Bronchial epithelial cell (primary cell): Measurements from ENCODE around the gene LZTR1. TPM values are rescaled to one million over a fixed set of nuclear protein-coding genes. Genes with fewer than 3 reads are reported as not detected.

ENCODE experiments used
- DNase-seq: peaks from one replicate; pipeline ENCODE4 v3.0.0-alpha.2; 2010; ENCODE audit warnings: low read depth
- FAIRE-seq: peaks from 2 replicates; lab custom pipeline; 2011; peaks lifted over from hg19 to GRCh38; lab: Jason Lieb, UNC
- H3K27me3 ChIP-seq: 2 replicates; pipeline ENCODE4 v1.5.1; 2011; ENCODE audit warnings: low read length; ENCODE audit not compliant: control insufficient read depth, insufficient read depth
- H3K36me3 ChIP-seq: 2 replicates; pipeline ENCODE4 v1.5.1; 2011; ENCODE audit warnings: low read length; ENCODE audit not compliant: control insufficient read depth, insufficient read depth
- H3K4me3 ChIP-seq: 2 replicates; pipeline ENCODE4 v1.5.1; 2011; ENCODE audit warnings: mild to moderate bottlenecking, low read depth, low read length, control low read depth
- total RNA-seq: library from RNA; depleted of rRNA; stranded (reverse); fragments of >200 nt; gene quantifications from 2 replicates; pipeline ENCODE4 v1.2.1, GENCODE V29; 2014
- TF ChIP-seq, protein P1 (sequence below): IDR thresholded peaks from 2 replicates; pipeline ENCODE4 v1.5.1; 2011; ENCODE audit warnings: mild to moderate bottlenecking, moderate library complexity, low read length, control low read depth, inconsistent platforms; ENCODE audit not compliant: insufficient read depth, severe bottlenecking

Gene LZTR1
- total RNA-seq, 1 donor from 2014 or later, result 14.7 TPM

DNA sequence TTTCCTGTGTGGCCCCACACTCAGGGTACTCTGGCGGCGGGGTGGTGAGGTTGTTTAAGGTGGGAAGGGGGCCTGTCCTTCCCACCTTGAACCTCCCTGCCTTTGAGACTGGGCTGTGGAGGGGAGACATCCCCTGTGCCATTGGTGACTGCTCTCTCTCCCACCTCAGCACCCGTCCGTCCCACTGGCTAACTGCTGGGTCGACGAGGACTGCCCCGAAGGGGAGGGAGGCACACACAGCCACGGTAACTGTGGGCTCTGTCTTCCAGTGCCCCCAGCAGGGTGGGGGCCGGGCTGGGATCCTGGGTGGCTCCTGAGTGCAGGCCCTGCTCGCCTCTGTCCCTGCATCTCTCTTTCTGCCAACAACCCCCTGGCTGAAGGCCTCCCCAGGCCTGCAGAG, 40.4 kb downstream of the LZTR1 start:
- DNase-seq, result no peak
- TF ChIP-seq, protein P1, sequence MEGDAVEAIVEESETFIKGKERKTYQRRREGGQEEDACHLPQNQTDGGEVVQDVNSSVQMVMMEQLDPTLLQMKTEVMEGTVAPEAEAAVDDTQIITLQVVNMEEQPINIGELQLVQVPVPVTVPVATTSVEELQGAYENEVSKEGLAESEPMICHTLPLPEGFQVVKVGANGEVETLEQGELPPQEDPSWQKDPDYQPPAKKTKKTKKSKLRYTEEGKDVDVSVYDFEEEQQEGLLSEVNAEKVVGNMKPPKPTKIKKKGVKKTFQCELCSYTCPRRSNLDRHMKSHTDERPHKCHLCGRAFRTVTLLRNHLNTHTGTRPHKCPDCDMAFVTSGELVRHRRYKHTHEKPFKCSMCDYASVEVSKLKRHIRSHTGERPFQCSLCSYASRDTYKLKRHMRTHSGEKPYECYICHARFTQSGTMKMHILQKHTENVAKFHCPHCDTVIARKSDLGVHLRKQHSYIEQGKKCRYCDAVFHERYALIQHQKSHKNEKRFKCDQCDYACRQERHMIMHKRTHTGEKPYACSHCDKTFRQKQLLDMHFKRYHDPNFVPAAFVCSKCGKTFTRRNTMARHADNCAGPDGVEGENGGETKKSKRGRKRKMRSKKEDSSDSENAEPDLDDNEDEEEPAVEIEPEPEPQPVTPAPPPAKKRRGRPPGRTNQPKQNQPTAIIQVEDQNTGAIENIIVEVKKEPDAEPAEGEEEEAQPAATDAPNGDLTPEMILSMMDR, result no peak
- Histone ChIP-seq H3K27me3 (no peaks in the 10 kb centered on the region), H3K4me3 (no peak overlapping the region), H3K36me3 (no peaks in the 10 kb centered on the region)
- no peak for FAIRE-seq

DNA sequence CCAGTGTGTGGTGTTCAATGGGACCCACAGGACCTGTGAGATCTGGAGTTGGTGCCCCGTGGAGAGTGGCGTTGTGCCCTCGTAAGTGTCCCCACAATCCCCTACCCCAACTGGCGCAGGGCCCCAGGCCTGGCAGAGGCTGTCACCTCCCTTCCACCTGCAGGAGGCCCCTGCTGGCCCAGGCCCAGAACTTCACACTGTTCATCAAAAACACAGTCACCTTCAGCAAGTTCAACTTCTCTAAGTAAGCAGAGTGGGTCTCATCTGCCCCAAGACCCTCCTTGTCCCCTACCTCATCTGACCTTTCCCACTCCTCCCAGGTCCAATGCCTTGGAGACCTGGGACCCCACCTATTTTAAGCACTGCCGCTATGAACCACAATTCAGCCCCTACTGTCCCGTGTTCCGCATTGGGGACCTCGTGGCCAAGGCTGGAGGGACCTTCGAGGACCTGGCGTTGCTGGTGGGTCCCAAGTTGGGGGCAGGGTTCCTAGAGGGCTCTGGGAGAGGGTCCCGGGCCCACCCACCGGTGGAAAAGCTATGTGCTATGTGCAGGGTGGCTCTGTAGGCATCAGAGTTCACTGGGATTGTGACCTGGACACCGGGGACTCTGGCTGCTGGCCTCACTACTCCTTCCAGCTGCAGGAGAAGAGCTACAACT, 41.0 kb downstream of the LZTR1 start:
- no peak overlapping the region for H3K4me3 ChIP-seq
- DNase-seq, result no peak
- H3K27me3 ChIP-seq, result no peaks in the 10 kb centered on the region
- FAIRE-seq, result no peak
- no peaks in the 10 kb centered on the region for H3K36me3 ChIP-seq
- TF ChIP-seq, protein P1, result no peak

DNA sequence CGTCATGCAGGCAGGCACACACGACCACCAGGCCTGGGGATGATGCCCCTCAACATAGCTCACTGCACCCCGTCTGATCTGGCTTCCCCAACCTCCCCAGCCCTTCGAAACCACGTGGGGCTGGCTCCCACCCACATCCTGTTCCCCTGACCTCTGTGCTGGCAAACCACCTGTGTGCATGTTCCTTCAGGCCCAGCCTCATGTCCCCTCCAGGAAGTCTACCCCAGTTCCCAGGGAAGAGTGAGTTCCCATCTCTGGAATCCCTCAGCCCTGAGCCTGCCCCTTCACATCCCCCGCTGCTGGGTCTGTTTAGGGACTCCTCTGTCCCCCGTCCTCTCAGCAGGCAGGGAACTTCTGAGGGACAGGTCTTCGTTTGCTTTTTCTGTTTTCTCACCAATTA, 43.2 kb downstream of the LZTR1 start:
- TF ChIP-seq, protein P1, result no peak
- FAIRE-seq, result no peak
- peak; percentile 84 for DNase-seq
- Histone ChIP-seq H3K4me3 (no peak overlapping the region), H3K36me3 (no peaks in the 10 kb centered on the region), H3K27me3 (no peaks in the 10 kb centered on the region)

DNA sequence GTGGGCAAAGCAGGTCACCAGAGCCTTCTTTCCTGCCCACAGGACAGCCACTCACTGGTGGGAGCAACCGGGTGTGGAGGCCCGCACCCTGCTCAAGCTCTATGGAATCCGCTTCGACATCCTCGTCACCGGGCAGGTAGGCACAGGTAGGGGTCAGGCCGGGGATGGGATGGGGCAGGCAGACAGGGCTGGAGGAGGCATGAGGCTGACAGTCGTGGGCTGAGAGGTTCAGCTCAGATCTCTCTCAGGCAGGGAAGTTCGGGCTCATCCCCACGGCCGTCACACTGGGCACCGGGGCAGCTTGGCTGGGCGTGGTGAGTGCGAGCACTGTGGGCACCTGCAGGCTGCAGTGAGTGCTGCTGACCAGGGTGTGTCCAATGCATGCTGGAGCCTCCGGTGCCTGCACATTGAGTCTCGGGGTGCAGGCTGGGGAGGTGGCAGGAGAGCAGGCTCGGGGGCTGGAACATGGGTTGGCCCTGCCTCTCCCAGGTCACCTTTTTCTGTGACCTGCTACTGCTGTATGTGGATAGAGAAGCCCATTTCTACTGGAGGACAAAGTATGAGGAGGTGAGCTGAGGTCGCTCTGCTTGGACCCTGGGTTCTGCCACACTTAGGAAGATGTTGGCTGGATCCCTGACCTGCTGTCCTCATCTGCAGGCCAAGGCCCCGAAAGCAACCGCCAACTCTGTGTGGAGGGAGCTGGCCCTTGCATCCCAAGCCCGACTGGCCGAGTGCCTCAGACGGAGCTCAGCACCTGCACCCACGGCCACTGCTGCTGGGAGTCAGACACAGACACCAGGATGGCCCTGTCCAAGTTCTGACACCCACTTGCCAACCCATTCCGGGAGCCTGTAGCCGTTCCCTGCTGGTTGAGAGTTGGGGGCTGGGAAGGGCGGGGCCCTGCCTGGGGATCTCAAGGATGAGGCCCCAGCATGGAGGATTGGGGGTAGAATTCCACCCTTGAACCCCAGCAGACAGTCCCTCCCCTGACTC, 44.0 kb downstream of the LZTR1 start:
- DNase-seq, result peak; percentile 86
- Histone ChIP-seq H3K36me3 (no peaks in the 10 kb centered on the region), H3K27me3 (no peaks in the 10 kb centered on the region), H3K4me3 (no peak overlapping the region)
- FAIRE-seq, result peak; percentile 55
- TF ChIP-seq, protein P1, result no peak

DNA sequence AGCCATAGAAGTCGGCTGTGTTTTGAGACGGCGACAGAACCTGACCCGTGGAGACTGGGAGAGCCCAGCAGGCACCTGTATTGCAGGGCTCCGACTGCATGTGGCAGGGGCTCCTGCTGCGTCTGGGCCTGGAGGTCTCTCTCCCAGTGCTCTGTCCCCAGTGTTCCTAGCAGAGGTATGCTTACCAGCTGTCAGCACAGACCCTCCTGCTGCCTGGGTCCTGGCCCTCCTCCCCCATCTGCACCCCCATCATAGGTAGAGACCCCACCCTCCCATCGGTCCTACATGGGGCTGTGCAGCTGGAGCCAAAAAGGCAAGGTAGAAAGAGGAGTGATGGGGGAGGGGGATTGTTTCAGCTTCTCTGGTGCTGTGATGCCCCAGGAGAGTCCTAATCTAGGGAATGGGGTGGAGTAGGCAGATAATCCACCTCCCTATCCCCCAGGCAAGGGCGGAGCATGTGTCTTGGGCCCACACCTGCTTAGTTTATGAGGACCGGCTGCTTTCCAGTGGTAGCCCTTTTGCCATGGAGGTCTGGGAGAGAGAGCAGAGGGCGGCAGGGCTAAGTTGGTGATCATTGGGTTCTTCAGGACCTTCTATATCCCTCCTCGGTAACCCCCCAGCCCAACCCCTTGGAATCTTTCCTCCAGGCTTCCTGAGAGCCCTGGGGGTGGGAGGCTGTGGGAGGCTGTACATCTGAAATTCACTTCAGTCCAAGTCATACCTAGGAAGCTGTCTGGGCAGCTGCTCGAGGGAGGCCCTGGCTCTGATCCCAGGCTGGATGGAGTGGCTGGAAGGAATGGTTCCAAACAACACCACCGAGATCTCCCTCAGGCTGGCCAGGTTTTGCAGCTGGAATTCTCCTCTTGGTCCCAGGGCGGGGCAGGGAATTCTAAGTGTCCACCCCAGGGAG, 44.9 kb downstream of the LZTR1 start:
- TF ChIP-seq, protein P1, result no peak
- no peak overlapping the region for H3K4me3 ChIP-seq
- DNase-seq, result peak; percentile 62
- no peaks in the 10 kb centered on the region for H3K36me3 ChIP-seq
- peaks cover 1% of the 10 kb centered on the region for H3K27me3 ChIP-seq
- peak; percentile 83 for FAIRE-seq
